Stimulated activated CD4-positive, alpha-beta T cell treated with anti-CD3 and anti-CD28 coated beads, TNF-alpha, amount 100 ng/mL, for 24 hours (primary cell): ENCODE data around the gene KCMF1.

Source experiments
- DNase-seq, 3 experiments: peaks; one replicate each; pipeline ENCODE4 v3.0.0-alpha.2; 2020; ENCODE audit warnings: low read depth in 3 of 3

Gene KCMF1

GRCh38 chr2:84970868-84971509, at the start of gene KCMF1:
TSS of gene KCMF1 (plus strand) at chr2:84971161. CDS start at chr2:84971452, 291 bp downstream.
- DNase-seq, result peak; percentile 38 to 79 (median 62)

- DNase-seq, result no peak
These were observed 48.0 kb upstream of the KCMF1 start for GRCh38 chr2:84923009-84923408.

GRCh38 chr2:84924173-84925106, 46.5 kb upstream of the KCMF1 start:
- DNase-seq, result peak in 1 of 3 experiments; percentile 57

- DNase-seq, result no peak
These were observed 45.6 kb upstream of the KCMF1 start for GRCh38 chr2:84925336-84925723.

GRCh38 chr2:84925724-84926376, 45.1 kb upstream of the KCMF1 start:
- peak; percentile 97 to 99 (median 99) for DNase-seq

DNA sequence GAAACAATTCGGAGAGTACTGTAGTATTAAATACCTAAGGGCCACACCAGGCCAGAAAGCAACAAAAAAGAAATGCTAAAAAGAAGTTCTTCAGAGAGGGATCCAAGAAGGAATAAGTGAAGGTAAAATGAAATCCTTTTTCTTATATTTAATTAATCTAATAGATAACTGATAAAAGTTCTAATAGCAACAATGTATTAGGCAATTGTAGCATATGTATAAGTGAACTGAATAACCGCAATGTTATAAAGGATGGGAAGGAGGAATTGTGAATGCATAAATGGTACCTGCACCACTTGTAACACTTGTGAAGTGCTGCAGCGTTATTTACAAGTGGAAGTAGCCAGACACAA, 43.7 kb upstream of the KCMF1 start:
- DNase-seq, result no peak

GRCh38 chr2:84931384-84931821, 39.6 kb upstream of the KCMF1 start:
- no peak for DNase-seq

DNA sequence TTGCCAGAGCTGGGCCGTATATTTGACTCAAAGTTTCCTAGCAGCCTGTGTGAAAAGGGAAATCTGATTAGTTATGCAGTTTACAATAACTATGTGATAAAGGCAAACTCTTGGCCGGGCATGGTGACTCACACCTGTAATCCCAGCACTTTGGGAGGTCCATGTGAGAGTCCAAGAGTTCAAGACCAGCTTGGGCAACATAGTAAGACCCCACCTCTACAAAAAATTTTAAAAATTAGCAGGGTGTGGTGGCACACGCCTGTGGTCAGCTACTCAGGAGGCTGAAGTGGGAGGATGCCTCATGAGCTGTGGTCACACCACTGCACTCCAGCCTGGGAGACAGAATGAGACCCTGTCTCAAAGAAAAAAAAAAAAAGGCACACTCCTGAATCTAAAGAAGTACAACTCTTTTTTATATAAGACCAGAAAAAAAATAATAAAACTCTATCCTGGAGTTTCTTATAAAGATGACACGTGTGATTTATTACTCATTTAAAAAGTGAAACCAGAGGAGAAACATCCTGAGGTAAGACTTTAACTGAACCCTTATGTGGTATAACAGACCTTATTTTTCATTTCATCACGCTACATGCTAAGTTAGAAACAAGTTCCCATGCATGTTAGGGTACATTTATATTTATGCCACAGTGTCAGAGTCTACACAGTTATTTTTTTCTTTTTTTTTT, 32.6 kb upstream of the KCMF1 start:
- peak in 2 of 3 experiments; percentile 43 to 60 for DNase-seq

- peak; percentile 46 to 68 (median 58) for DNase-seq
These were observed 31.4 kb upstream of the KCMF1 start for GRCh38 chr2:84939426-84940087.

DNA sequence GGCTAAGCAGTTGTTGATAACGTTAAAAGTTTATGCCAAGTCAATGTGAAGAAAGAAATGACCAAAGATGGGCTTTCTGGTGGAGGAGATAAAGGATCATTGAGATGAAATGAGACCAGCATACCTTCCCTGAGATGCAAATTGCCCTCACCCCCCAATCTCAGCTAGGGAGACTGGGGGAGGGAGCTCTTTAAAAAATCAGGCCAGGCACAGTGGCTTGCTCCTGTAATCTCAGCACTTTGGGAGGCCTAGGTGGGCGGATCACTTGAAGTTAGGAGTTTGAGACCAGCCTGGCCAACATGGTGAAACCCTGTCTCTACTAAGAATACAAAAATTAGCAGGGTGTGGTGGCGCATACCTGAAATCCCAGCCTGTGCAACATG, 30.9 kb upstream of the KCMF1 start:
- DNase-seq, result no peak

GRCh38 chr2:84940831-84941412, 30.0 kb upstream of the KCMF1 start:
- no peak for DNase-seq

- no peak for DNase-seq
These were observed 28.8 kb upstream of the KCMF1 start for GRCh38 chr2:84942166-84942565.

DNA sequence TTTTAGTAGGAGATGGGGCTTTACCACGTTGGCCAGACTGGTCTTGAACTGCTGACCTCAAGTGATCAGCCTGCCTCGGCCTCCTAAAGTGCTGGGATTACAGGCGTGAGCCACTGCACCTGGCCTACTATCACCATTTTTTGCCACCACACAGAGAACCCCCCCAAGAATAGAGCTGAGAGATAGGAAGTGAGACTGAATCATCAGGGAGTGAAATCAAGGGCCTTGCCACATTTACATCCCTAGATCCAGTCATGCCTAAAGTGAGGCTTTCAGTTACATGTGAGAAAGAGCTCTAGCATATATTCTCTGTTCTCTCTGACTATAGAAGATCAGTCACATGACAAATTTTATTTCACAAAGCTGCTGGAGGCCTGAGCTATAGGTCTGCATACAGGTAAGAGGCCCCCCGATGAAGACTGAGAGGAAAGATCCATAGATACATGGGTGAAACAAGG, 28.0 kb upstream of the KCMF1 start:
- no peak for DNase-seq

GRCh38 chr2:84944295-84944909, 26.6 kb upstream of the KCMF1 start:
- DNase-seq, result no peak

GRCh38 chr2:84945838-84946203, 25.1 kb upstream of the KCMF1 start:
- DNase-seq, result peak in 1 of 3 experiments; percentile 41

- DNase-seq, result peak; percentile 61 to 77 (median 62)
These were observed 24.6 kb upstream of the KCMF1 start for GRCh38 chr2:84946204-84947009.

- DNase-seq, result no peak
These were observed 23.9 kb upstream of the KCMF1 start for GRCh38 chr2:84947010-84947593.

GRCh38 chr2:84953535-84953934, 17.4 kb upstream of the KCMF1 start:
- no peak for DNase-seq

GRCh38 chr2:84954329-84954728, 16.6 kb upstream of the KCMF1 start:
- no peak for DNase-seq
